Stimulated activated CD8-positive, alpha-beta memory T cell treated with anti-CD3 and anti-CD28 coated beads, Interleukin-7, amount 100 ng/mL, for 24 hours (primary cell): ENCODE data around the gene USP47.
"Not testable (repeated sequence)": the region's sequence is repeated elsewhere in the genome, so short reads cannot be mapped to it uniquely, and the experiment has no call there.

Experiments used
- DNase-seq: peaks from one replicate; pipeline ENCODE4 v3.0.0-alpha.2; 2020; ENCODE audit warnings: low read depth

Gene USP47

DNA sequence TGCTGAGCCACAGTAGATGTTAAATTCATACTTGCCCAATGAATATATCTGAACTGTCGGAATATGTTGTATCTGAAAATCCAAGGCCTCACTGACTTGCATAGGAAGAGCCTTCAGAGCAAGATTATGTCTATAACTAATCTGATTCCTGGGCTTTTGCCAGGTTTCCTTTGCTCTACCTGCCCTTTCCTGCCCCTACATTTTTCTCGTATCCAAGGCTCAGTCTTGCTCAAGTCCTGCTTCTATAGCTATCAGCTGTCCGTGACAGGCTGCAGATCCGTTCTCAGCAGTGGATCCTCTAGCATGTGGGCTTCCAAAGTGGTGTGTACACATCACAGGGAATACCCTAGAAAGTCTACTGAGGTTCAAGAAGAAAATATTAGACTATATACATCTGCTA is 18.8 kb upstream of the USP47 start:
- no peak for DNase-seq

DNA sequence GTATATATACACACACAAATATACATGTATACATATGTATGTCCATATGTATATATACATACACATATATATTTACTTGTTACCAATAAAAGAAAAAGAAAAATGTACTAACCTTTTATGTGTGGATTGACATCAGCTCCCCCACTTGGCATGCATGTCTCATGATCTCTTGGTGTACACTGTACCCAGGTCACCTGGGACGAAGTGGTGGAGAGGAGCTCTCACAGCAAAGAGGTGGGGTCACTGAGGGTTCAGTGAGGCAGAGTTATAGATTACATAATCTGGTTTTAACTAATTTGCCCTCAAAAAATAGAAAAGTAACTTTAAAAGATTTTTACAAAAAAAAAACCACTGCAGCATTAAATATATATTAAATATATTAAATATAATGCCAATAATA is 15.5 kb upstream of the USP47 start:
- DNase-seq, result no peak

DNA sequence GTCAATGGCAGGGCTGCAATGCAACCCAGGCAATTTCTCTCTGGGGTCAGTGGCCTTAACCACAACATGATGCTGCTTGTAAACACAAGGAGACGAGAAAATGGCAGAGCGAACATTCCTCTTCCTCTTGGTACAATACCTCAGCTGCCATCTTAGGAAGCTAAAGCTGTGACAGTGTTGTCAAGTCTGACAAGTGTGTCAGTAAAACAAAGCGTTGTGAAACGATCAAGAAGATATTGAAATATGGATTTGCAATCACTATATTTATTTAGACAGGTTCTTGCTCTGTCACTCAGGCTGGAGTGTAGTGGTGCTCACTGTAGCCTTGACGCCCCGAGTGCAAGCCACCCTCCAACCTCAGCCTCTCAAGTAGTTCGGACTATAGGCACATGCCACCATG is 14.5 kb upstream of the USP47 start:
- DNase-seq, result no peak

GRCh38 chr11:11831406-11831805 is 10.4 kb upstream of the USP47 start:
- DNase-seq, result not testable (repeated sequence)

GRCh38 chr11:11836676-11837231 is 5.0 kb upstream of the USP47 start:
- DNase-seq, result no peak

GRCh38 chr11:11839718-11840117 is 2.1 kb upstream of the USP47 start:
- DNase-seq, result no peak

GRCh38 chr11:11841116-11841722 is 553 bp upstream of the USP47 start:
- DNase-seq, result peak; percentile 14

- DNase-seq, result peak; percentile 5
These were observed 743 bp downstream of the USP47 start for GRCh38 chr11:11842421-11843008.

DNA sequence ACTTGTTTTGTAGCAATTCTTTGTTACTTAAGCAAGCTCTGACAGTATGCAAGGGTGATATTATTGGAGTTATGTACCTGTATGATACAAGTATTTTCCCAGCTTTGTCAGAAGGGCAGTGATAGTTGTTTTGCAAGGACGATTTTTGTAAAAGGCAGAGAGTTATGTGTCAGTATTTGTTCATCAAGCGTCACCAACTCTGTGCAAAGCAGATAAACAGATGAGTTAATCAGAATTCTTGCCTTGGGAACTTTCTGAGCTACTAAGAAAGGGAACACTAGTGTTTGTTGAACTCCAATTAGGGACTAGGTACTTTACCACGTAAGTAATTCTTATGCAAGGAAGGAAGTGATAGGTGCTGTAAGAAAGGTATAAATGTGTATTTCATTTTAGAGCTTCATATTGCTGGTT is 1.4 kb downstream of the USP47 start:
- DNase-seq, result no peak

- no peak for DNase-seq
These were observed 1.9 kb downstream of the USP47 start for GRCh38 chr11:11843642-11844041.

DNA sequence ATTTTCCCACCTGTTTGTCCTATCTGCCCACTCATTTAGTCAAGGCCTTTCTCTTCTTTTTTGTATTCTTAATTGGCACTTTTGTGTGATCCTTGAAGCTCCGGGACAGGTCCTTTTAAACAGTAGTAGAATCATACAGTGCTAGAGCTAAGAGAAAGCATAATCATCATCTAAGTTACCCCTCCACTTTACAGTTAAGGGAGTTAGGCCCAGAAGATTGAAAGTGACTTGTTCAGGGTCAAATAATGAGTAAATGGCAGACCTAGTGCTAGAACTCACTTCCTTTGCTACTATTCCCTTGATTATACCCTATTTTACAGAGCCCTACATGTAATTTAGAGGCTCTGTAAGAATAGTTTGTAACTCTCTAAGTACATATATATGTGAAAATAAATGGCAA is 2.5 kb downstream of the USP47 start:
- no peak for DNase-seq

DNA sequence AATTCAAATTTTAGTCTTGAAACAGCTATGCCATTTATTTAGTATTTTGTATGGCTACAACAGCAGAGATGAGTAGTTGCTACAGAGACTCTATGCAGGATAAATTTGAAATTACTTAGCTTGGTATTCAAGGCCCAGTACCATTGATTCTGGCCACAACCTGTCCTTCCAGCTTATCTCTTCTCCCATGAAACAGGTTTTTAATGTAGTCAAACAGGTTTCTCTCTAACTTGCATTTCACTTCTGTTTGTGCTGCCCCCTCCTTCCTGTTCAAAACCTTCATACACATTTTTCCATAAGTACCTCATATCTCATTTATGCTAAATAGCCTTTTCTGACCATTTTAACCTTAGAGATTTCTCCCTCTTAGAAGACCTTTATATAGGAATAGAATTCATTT is 3.3 kb downstream of the USP47 start:
- no peak for DNase-seq

- DNase-seq, result no peak
These were observed 3.8 kb downstream of the USP47 start for GRCh38 chr11:11845551-11845950.

- DNase-seq, result no peak
These were observed 5.3 kb downstream of the USP47 start for GRCh38 chr11:11847082-11847481.

DNA sequence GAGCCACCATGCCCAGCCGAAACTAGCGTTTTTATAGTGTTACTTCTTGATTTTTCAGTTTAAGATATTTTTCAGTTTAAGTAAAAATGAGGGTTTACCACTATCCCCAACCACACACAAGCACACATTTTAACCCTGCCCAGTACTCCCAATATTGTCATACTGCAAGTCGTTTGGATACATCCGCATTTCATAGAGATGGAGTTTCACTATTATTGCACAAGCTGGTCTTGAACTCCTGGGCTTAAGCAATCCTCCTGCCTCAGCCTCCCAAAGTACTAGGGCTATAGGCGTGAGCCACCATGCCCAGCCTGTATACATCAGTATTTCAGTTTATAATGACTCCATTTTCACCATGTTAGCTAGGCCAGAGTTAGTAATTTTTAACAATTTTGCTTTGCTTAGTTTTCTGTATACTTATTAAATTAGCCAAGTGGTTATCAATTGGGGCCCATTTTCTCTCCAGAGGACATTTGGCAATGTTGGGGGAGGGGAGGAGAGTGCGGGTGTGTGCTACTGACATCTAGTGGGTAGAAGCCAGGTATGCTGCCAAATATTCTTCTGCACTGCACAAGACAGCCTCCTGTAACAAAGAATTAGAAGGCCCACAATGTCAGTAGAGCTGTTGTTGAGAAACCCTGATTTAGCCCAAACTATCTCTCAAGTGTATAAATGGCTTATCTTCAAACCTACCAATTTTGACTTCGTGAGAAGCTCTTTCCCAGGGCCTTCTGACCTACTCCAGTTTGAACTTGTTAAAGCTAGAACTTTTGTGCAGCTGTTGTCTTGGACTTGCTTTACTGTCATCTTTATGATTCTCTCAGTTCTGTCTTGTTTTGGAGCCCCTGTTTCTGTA is 7.3 kb downstream of the USP47 start:
- no peak for DNase-seq

DNA sequence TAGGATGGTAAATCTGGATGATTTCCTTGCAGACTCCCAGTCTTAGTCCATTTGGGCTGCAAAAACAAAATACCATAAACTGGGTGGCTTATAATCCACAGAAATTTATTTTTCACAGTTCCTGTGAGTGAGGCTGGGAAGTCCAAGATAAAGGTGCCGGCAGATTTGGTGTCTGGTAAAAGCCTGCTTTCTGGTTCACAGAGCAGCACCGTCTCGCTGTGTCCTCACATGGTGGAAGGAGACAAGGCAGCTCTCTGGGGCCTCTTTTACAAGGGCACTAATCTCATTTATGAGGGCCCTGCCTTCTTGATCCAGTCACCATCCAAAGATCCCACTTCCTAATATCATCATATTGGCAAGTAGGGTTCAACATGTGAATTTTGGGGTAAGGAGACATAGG is 8.9 kb downstream of the USP47 start:
- DNase-seq, result no peak

GRCh38 chr11:11856638-11857037 is 14.9 kb downstream of the USP47 start:
- DNase-seq, result no peak

DNA sequence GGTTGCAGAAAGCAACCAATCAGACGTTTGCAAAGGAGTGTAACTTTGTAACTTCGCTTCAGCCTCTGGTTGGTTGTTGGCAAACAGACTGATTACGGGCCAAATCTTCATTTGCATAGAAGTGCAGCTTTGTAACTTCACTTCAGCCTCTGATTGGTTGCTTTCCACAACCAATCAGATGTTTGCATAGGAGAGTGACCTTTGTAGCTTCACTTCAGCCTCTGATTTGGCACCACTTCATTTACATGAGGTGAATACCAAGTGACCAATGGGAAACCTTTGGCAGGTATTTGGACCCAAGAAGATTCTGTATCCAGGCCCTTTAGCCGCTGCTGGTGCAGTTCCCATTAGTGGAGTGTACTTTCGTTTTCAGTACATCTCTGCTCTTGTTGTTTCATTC is 16.0 kb downstream of the USP47 start:
- DNase-seq, result no peak

- DNase-seq, result no peak
These were observed 16.9 kb downstream of the USP47 start for GRCh38 chr11:11858676-11859075.

GRCh38 chr11:11860103-11860979 is 18.6 kb downstream of the USP47 start:
- no peak for DNase-seq

- DNase-seq, result no peak
These were observed 21.2 kb downstream of the USP47 start for GRCh38 chr11:11862999-11863398.

GRCh38 chr11:11864332-11864731 is 22.6 kb downstream of the USP47 start:
- DNase-seq, result no peak
